Tibial nerve (tissue), 4 donors: ENCODE data around the gene PRDM5. TPM values are rescaled to one million over a fixed set of nuclear protein-coding genes. Genes with fewer than 3 reads are reported as not detected.

Experiments used
- DNase-seq, 2 donors: peaks; one replicate each; pipeline ENCODE4 v3.0.0-alpha.2; 2019; ENCODE audit warnings: low spot score in 2 of 2
- H3K27ac ChIP-seq, 4 donors: fragments of 200-600 bp; sonication (generic) in 3 of 4; one replicate each; pipeline ENCODE4 v1.5.1; 2017 to 2019; ENCODE audit warnings: mild to moderate bottlenecking in 1 of 4
- H3K27me3 ChIP-seq, 2 donors: fragments of 200-600 bp; sonication (generic) in 1 of 2; one replicate each; pipeline versions ENCODE4 v1.5.1 to v1.6.0; 2017 to 2019
- H3K36me3 ChIP-seq, 3 donors: fragments of 200-600 bp; sonication (generic); one replicate each; pipeline ENCODE4 v1.5.1; 2018 to 2019
- H3K4me1 ChIP-seq, 4 donors: fragments of 200-600 bp; sonication (generic) in 3 of 4; one replicate each; pipeline ENCODE4 v1.5.1; 2017 to 2019
- H3K4me3 ChIP-seq, 4 donors: fragments of 200-600 bp; sonication (generic) in 3 of 4; one replicate each; pipeline ENCODE4 v1.5.1; 2017 to 2019; ENCODE audit warnings: mild to moderate bottlenecking in 1 of 4, moderate library complexity in 1 of 4
- H3K9me3 ChIP-seq, 4 donors: fragments of 200-600 bp; sonication (generic) in 3 of 4; one replicate each; pipeline ENCODE4 v1.5.1; 2017 to 2019
- EP300 ChIP-seq, 2 donors: sonication (generic); formaldehyde crosslinking; IDR thresholded peaks; one replicate each; pipeline ENCODE4 v1.6.1; 2017; ENCODE audit warnings: antibody characterized with exemption in 2 of 2, mild to moderate bottlenecking in 1 of 2
- POLR2A ChIP-seq, 2 donors: fragments of 450-650 bp; IDR thresholded peaks; one replicate each; pipeline ENCODE4 v1.6.1; 2017; ENCODE audit warnings: antibody characterized with exemption in 2 of 2, mild to moderate bottlenecking in 2 of 2, moderate library complexity in 2 of 2
- WGBS, 2 donors: methylation state at CpG; one replicate each; pipeline ENCODE4 v1.1.5; 2018; 5-methylcytosine and 5-hydroxymethylcytosine counted together
- total RNA-seq, 4 donors: library from RNA; depleted of rRNA; stranded (reverse); fragments of >200 nt; gene quantifications; one replicate each; pipeline ENCODE4 v1.1.0, GENCODE V29; 2016
- TF ChIP-seq, protein P1 (sequence below), 5 experiments: fragments of 200-600 bp in 3 of 5; fragments of 450-650 bp in 2 of 5; sonication (generic) in 3 of 5; IDR thresholded peaks; one replicate each; pipeline ENCODE4 v1.5.1; 2016 to 2019; ENCODE audit warnings: antibody characterized with exemption in 5 of 5, mild to moderate bottlenecking in 3 of 5, moderate library complexity in 2 of 5

PRDM5 gene
- total RNA-seq, 4 donors from 2014 or later, result 18.9 to 46.3 (median 31.1) TPM

GRCh38 chr4:120680647-120681228, 241.8 kb downstream of the PRDM5 start:
- H3K36me3 ChIP-seq, result peaks cover 0 to 6% (median 0%) of the 10 kb centered on the region in 3 donors
- no peak overlapping the region for H3K27ac ChIP-seq
- peaks cover 0 to 16% (median 0%) of the 10 kb centered on the region in 4 donors for H3K9me3 ChIP-seq
- no peak for DNase-seq
- H3K4me1 ChIP-seq, result no peaks in the 10 kb centered on the region
- no peaks in the 10 kb centered on the region for H3K27me3 ChIP-seq
- no peak overlapping the region for H3K4me3 ChIP-seq
- 81 to 93% methylated on average over 3 of the region's 3 CpGs for WGBS, 2 donors
- TF ChIP-seq POLR2A (IDR thresholded peaks at IDR 0.05), result no peak
- TF ChIP-seq EP300 (IDR thresholded peaks at IDR 0.05), result no peak
- TF ChIP-seq, protein P1, sequence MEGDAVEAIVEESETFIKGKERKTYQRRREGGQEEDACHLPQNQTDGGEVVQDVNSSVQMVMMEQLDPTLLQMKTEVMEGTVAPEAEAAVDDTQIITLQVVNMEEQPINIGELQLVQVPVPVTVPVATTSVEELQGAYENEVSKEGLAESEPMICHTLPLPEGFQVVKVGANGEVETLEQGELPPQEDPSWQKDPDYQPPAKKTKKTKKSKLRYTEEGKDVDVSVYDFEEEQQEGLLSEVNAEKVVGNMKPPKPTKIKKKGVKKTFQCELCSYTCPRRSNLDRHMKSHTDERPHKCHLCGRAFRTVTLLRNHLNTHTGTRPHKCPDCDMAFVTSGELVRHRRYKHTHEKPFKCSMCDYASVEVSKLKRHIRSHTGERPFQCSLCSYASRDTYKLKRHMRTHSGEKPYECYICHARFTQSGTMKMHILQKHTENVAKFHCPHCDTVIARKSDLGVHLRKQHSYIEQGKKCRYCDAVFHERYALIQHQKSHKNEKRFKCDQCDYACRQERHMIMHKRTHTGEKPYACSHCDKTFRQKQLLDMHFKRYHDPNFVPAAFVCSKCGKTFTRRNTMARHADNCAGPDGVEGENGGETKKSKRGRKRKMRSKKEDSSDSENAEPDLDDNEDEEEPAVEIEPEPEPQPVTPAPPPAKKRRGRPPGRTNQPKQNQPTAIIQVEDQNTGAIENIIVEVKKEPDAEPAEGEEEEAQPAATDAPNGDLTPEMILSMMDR (IDR thresholded peaks at IDR 0.05), result no peak

GRCh38 chr4:120673696-120674095, 248.8 kb downstream of the PRDM5 start:
- no peak for DNase-seq
- H3K9me3 ChIP-seq, result peaks cover 0 to 47% (median 4%) of the 10 kb centered on the region in 4 donors
- H3K4me1 ChIP-seq, result no peaks in the 10 kb centered on the region
- no peak overlapping the region for H3K27ac ChIP-seq
- H3K36me3 ChIP-seq, result peaks cover 0 to 29% (median 0%) of the 10 kb centered on the region in 3 donors
- no peaks in the 10 kb centered on the region for H3K27me3 ChIP-seq
- TF ChIP-seq, protein P1 (IDR thresholded peaks at IDR 0.05), result no peak
- TF ChIP-seq POLR2A (IDR thresholded peaks at IDR 0.05), result no peak
- no peak for TF ChIP-seq EP300 (IDR thresholded peaks at IDR 0.05)
- H3K4me3 ChIP-seq, result no peak overlapping the region
- WGBS, 2 donors, result 88 to 96% methylated on average over 3 of the region's 3 CpGs

DNA sequence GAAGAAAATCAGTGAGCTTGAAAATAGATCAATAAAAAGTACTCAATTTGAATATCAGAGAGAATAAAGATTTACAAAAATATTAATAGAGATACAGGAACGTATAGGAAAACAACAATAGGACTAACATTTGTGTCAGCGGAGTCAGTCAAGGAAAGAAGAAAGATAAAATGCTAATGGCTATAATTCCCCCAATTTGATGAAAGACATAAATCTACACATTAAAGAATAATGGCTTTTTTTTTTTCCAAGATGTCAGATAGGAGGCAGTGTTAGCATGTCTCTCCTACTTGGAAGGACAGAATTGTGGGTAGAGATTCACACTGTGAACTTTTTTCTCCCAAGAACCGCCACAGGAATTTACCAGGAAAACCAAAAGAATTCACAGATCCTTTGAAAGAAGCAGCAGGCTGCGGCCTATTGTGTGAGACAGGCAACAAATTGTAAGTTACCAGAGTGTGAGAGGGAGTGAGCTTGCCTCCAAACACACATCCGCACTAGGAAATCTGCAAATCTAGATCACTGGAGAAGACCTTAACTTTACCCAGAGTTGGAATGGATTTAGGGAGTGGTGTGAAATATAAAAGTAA, 249.9 kb downstream of the PRDM5 start:
- Histone ChIP-seq H3K4me1 (no peaks in the 10 kb centered on the region), H3K9me3 (peaks cover 0 to 44% (median 4%) of the 10 kb centered on the region in 4 donors), H3K36me3 (peaks cover 0 to 29% (median 0%) of the 10 kb centered on the region in 3 donors), H3K27ac (no peak overlapping the region), H3K4me3 (no peak overlapping the region), H3K27me3 (no peaks in the 10 kb centered on the region)
- no peak for DNase-seq
- no peak for TF ChIP-seq EP300 (IDR thresholded peaks at IDR 0.05)
- TF ChIP-seq POLR2A (IDR thresholded peaks at IDR 0.05), result no peak
- TF ChIP-seq, protein P1 (IDR thresholded peaks at IDR 0.05), result no peak
- 82 to 90% methylated on average over 5 of the region's 5 CpGs for WGBS, 2 donors

DNA sequence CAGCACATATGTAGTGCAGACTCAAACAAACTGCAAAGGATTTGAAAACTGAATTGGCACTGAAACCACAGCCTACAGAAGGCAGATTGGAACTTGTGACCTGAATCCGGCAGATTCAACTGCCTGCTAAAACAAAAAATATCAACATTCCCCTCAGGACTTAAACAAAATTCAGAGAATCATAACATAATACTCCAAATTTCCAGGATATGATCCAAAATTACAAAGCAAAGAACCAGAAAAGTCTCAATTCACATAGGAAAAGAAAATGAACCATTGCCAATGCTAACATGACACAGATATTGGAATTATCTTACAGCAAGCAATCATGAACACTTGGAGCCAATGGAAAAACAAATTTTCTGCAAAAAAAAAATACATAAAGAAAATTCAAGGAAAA, 250.4 kb downstream of the PRDM5 start:
- no peaks in the 10 kb centered on the region for H3K27me3 ChIP-seq
- no peak for DNase-seq
- peaks cover 0 to 44% (median 4%) of the 10 kb centered on the region in 4 donors for H3K9me3 ChIP-seq
- H3K4me3 ChIP-seq, result no peak overlapping the region
- WGBS, 2 donors, result 40 to 55% methylated on average over 1 of the region's 1 CpG
- TF ChIP-seq, protein P1 (IDR thresholded peaks at IDR 0.05), result no peak
- TF ChIP-seq POLR2A (IDR thresholded peaks at IDR 0.05), result no peak
- TF ChIP-seq EP300 (IDR thresholded peaks at IDR 0.05), result no peak
- no peak overlapping the region for H3K27ac ChIP-seq
- peaks cover 0 to 29% (median 0%) of the 10 kb centered on the region in 3 donors for H3K36me3 ChIP-seq
- H3K4me1 ChIP-seq, result no peaks in the 10 kb centered on the region

GRCh38 chr4:120671538-120671937, 251.0 kb downstream of the PRDM5 start:
- WGBS, 2 donors, result 79 to 85% methylated on average over 3 of the region's 3 CpGs

More at GRCh38 chr4:120671538-120671937, 251.0 kb downstream of the PRDM5 start:
- H3K4me3 ChIP-seq, result no peak overlapping the region
- no peak for DNase-seq
- H3K27ac ChIP-seq, result no peak overlapping the region
- TF ChIP-seq EP300 (IDR thresholded peaks at IDR 0.05) (no peak), POLR2A (IDR thresholded peaks at IDR 0.05) (no peak)
- TF ChIP-seq, protein P1 (IDR thresholded peaks at IDR 0.05), result no peak
- peaks cover 0 to 29% (median 0%) of the 10 kb centered on the region in 3 donors for H3K36me3 ChIP-seq
- no peaks in the 10 kb centered on the region for H3K4me1 ChIP-seq
- peaks cover 0 to 44% (median 4%) of the 10 kb centered on the region in 4 donors for H3K9me3 ChIP-seq
- no peaks in the 10 kb centered on the region for H3K27me3 ChIP-seq
